Measurements from ENCODE around the gene SLC47A1. TPM values are rescaled to one million over a fixed set of nuclear protein-coding genes. Genes with fewer than 3 reads are reported as not detected.

SLC47A1 gene
- total and polyA plus RNA-seq, 2 of the 13 experiments (the other 11 are each of a cell fraction or from before 2014, with no cell fraction given), result 42.1 to 67.5 TPM

DNA sequence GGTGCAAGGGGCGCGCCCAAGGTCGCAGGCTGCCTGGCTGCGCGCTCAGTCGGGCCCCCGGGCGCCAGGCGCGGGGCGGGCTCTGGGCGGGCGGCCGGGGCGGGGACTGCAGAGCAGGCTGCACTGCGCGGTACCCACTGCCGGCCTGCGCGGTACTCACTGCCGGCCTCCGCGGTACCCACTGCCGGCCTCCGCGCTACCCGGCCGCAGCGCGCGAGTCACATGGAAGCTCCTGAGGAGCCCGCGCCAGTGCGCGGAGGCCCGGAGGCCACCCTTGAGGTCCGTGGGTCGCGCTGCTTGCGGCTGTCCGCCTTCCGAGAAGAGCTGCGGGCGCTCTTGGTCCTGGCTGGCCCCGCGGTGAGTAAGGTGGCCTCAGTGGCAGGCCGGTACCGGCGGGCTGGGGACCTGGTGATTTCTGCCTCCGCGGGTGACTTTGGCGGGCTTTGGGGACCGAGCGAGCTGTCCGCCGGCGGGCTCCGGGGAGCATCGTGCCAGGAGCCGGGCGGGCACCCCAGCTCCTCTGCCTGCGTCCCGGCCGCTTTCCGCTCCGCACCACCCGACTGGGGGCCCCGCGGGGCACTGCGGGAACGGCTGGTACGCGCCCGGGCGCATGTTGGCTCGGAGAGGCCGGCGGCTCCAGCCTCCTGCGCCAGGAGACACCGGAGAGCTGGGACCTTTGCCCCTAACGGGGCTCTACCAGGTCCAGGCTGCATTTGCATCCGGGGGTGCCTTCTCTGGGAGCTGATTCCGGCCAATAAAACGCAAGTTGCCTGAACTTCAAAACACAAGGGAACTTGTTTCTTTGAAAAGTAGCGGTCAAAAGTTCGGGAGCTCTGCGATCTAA lies at the start of gene SLC47A1 (continued):
- TF ChIP-seq ARNT2 (CRISPR knock-in tag; IDR thresholded peaks at IDR 0.05; ENCODE audit: low read depth) (no peak), IRX3 (CRISPR knock-in tag; IDR thresholded peaks at IDR 0.05; ENCODE audit: borderline replicate concordance, low read depth) (peak; percentile 84), ZNF101 (CRISPR knock-in tag; IDR thresholded peaks at IDR 0.05; ENCODE audit: borderline replicate concordance, low read depth) (no peak), POLR2A (IDR thresholded peaks at IDR 0.05; ENCODE audit: insufficient read depth in 1 of 2, low read depth in 2 of 2, low read length in 2 of 2) (peak; percentile 48 to 68; a peak in 3 of 4 replicates), ZC3H13 (CRISPR knock-in tag; IDR thresholded peaks at IDR 0.05) (0 out of 2 replicates have a peak, but pooled peaks have one; percentile 66), SIN3A (IDR thresholded peaks at IDR 0.05; ENCODE audit: borderline replicate concordance, low read depth, low read length) (no peak), ZNF678 (CRISPR knock-in tag; IDR thresholded peaks at IDR 0.05) (peak; percentile 69; the same call in 1 of the 2 replicates), ZMYM4 (CRISPR knock-in tag; IDR thresholded peaks at IDR 0.05) (no peak), FOXA3 (CRISPR knock-in tag; IDR thresholded peaks at IDR 0.05) (no peak), NCOA2 (CRISPR knock-in tag; IDR thresholded peaks at IDR 0.05) (no peak), ZBTB7B (CRISPR knock-in tag; IDR thresholded peaks at IDR 0.05) (peak; percentile 51; the same call in 1 of the 2 replicates), CBX5 (CRISPR knock-in tag; IDR thresholded peaks at IDR 0.05; ENCODE audit: borderline replicate concordance) (no peak), ZNF44 (CRISPR knock-in tag; IDR thresholded peaks at IDR 0.05) (no peak), HMGA1 (CRISPR knock-in tag; conservative IDR thresholded peaks at IDR 0.05) (no peak), SRSF4 (IDR thresholded peaks at IDR 0.05; ENCODE audit: low read depth, low read length, poor library complexity, severe bottlenecking) (no peak), RAD21 (CRISPR knock-in tag; IDR thresholded peaks at IDR 0.05) (peak; percentile 42), GLI4 (CRISPR knock-in tag; IDR thresholded peaks at IDR 0.05; ENCODE audit: borderline replicate concordance) (no peak)
- TF ChIP-seq, protein P1, sequence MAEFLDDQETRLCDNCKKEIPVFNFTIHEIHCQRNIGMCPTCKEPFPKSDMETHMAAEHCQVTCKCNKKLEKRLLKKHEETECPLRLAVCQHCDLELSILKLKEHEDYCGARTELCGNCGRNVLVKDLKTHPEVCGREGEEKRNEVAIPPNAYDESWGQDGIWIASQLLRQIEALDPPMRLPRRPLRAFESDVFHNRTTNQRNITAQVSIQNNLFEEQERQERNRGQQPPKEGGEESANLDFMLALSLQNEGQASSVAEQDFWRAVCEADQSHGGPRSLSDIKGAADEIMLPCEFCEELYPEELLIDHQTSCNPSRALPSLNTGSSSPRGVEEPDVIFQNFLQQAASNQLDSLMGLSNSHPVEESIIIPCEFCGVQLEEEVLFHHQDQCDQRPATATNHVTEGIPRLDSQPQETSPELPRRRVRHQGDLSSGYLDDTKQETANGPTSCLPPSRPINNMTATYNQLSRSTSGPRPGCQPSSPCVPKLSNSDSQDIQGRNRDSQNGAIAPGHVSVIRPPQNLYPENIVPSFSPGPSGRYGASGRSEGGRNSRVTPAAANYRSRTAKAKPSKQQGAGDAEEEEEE (CRISPR knock-in tag; IDR thresholded peaks at IDR 0.05; ENCODE audit: borderline replicate concordance), result no peak
- TF ChIP-seq, protein P2, sequence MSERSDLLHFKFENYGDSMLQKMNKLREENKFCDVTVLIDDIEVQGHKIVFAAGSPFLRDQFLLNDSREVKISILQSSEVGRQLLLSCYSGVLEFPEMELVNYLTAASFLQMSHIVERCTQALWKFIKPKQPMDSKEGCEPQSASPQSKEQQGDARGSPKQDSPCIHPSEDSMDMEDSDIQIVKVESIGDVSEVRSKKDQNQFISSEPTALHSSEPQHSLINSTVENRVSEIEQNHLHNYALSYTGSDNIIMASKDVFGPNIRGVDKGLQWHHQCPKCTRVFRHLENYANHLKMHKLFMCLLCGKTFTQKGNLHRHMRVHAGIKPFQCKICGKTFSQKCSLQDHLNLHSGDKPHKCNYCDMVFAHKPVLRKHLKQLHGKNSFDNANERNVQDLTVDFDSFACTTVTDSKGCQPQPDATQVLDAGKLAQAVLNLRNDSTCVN (CRISPR knock-in tag; IDR thresholded peaks at IDR 0.05; ENCODE audit: borderline replicate concordance), result no peak; the same call in 1 of the 2 replicates
- TF ChIP-seq, protein P3, sequence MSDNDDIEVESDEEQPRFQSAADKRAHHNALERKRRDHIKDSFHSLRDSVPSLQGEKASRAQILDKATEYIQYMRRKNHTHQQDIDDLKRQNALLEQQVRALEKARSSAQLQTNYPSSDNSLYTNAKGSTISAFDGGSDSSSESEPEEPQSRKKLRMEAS (IDR thresholded peaks at IDR 0.05), result no peak; the same call in none of the 2 replicates
- TF ChIP-seq, protein P4, sequence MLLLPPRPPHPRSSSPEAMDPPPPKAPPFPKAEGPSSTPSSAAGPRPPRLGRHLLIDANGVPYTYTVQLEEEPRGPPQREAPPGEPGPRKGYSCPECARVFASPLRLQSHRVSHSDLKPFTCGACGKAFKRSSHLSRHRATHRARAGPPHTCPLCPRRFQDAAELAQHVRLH (CRISPR knock-in tag; IDR thresholded peaks at IDR 0.05; ENCODE audit: borderline replicate concordance, low read depth), result peak; percentile 13; the same call in 1 of the 2 replicates
